Fibroblast of lung (primary cell): ENCODE measurements around the gene PUS3. TPM values are rescaled to one million over a fixed set of nuclear protein-coding genes. Genes with fewer than 3 reads are reported as not detected.
A peak's percentile ranks its signal among the peaks of the same experiment; 100 is the strongest.

Experiments used
- DNase-seq, 2 donors: peaks; one replicate each; pipeline versions ENCODE4 v3.0.0 to v3.0.0-alpha.2; 2010; ENCODE audit warnings: low read depth in 2 of 2
- H2AFZ ChIP-seq: 2 replicates; pipeline ENCODE4 v1.5.1; 2012; ENCODE audit warnings: low read length, control low read depth, inconsistent platforms
- H3K27ac ChIP-seq: 2 replicates; pipeline ENCODE4 v1.5.1; 2011; ENCODE audit warnings: low read length, control low read depth; ENCODE audit not compliant: insufficient read depth
- H3K27me3 ChIP-seq: 2 replicates; pipeline ENCODE4 v1.5.1; 2011; ENCODE audit warnings: mild to moderate bottlenecking, low read length; ENCODE audit not compliant: control insufficient read depth, insufficient read depth
- H3K36me3 ChIP-seq: 2 replicates; pipeline ENCODE4 v1.5.1; 2011; ENCODE audit warnings: low read length; ENCODE audit not compliant: control insufficient read depth, insufficient read depth
- H3K4me1 ChIP-seq: 2 replicates; pipeline ENCODE4 v1.5.1; 2011; ENCODE audit warnings: low read length; ENCODE audit not compliant: control insufficient read depth, insufficient read depth; ENCODE audit errors: extremely low read depth
- H3K4me2 ChIP-seq: 2 replicates; pipeline ENCODE4 v1.5.1; 2011; ENCODE audit warnings: low read length, control low read depth; ENCODE audit not compliant: insufficient read depth; ENCODE audit errors: extremely low read depth
- H3K4me3 ChIP-seq, 4 experiments: fragments of 200-600 bp in 1 of 4; sonication (generic) in 1 of 4; replicated peaks in 1 of 4; 2 replicates each; pipeline ENCODE4 v1.5.1; 2011 to 2016; ENCODE audit warnings: low read length in 4 of 4, low read depth in 3 of 4, mild to moderate bottlenecking in 3 of 4, control low read depth in 2 of 4, inconsistent platforms in 1 of 4, mixed read lengths in 1 of 4; ENCODE audit not compliant: insufficient read depth in 1 of 4; ENCODE audit errors: control extremely low read depth in 1 of 4
- H3K79me2 ChIP-seq: 2 replicates; pipeline ENCODE4 v1.5.1; 2012; ENCODE audit warnings: mild to moderate bottlenecking, low read length, inconsistent platforms; ENCODE audit not compliant: control insufficient read depth, insufficient read depth
- H3K9ac ChIP-seq: 2 replicates; pipeline ENCODE4 v1.5.1; 2011; ENCODE audit warnings: mild to moderate bottlenecking, low read length, control low read depth; ENCODE audit not compliant: insufficient read depth
- H3K9me3 ChIP-seq: 2 replicates; pipeline ENCODE4 v1.5.1; 2012; ENCODE audit warnings: low read depth, low read length; ENCODE audit not compliant: control insufficient read depth, insufficient read depth
- H4K20me1 ChIP-seq: 2 replicates; pipeline ENCODE4 v1.5.1; 2011; ENCODE audit warnings: low read length; ENCODE audit not compliant: control insufficient read depth, insufficient read depth; ENCODE audit errors: extremely low read depth
- CTCF ChIP-seq, 2 donors: IDR thresholded peaks in 1 of 2; conservative IDR thresholded peaks in 1 of 2; 1 replicate in 1 of 2; 2 replicates in 1 of 2; pipeline ENCODE4 v1.5.1; 2011 to 2012; ENCODE audit warnings: low read length in 2 of 2, control low read depth in 1 of 2, inconsistent platforms in 1 of 2, low read depth in 1 of 2, mild to moderate bottlenecking in 1 of 2
- EZH2 ChIP-seq: IDR thresholded peaks from 2 replicates; pipeline ENCODE4 v1.5.1; 2012; ENCODE audit warnings: low read length, control low read depth, mild to moderate bottlenecking; ENCODE audit errors: missing control alignments
- polyA plus RNA-seq, 2 donors: library from polyadenylated mRNA; depleted of rRNA in 1 of 2; stranded (reverse) in 1 of 2; unstranded in 1 of 2; fragments of >200 nt; gene quantifications; 2 replicates each; pipeline ENCODE4 v1.2.1, GENCODE V29; 2011 to 2012; ENCODE audit warnings: missing spikeins in 1 of 2
- total RNA-seq: library from RNA; depleted of rRNA; stranded (reverse); fragments of >200 nt; gene quantifications from 2 replicates; pipeline ENCODE4 v1.2.1, GENCODE V29; 2014

Gene PUS3
- total and polyA plus RNA-seq, 2 donors (not counting 1 experiment from before 2014, with no cell fraction given): 14.0 to 16.0 TPM

DNA sequence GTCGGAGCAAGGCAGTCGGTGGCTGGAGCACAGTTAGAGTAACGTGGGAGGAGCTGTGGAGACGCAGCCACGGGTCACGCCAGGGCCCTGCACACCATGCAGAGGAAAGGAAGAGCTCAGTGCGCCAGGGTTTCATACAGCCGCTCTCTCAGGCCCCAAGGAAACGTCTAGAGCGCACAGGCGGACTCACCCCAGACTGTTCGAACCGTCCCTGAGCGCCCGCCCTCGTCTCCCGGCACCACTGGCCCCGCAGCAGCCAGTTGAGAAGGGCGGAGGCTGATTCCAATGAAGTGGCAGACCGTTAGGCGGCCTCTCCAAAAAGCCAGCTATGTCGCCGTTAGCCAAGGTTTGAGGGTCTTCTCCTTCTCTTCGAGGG is 16.0 kb downstream of the PUS3 start:
- no peaks in the 10 kb centered on the region for H3K9me3 ChIP-seq
- DNase-seq: peak in 1 of 2 donors; percentile 10
- H3K79me2 ChIP-seq: peaks cover 27% of the 10 kb centered on the region
- H3K27me3 ChIP-seq: no peaks in the 10 kb centered on the region
- H3K4me3 ChIP-seq: peak overlapping the region; percentile 12 to 95 (median 60)
- H3K27ac ChIP-seq: peak overlapping the region; percentile 93
- peak overlapping the region; percentile 39 for H3K9ac ChIP-seq
- no peaks in the 10 kb centered on the region for H4K20me1 ChIP-seq
- peaks cover 2% of the 10 kb centered on the region for H3K36me3 ChIP-seq
- H2AFZ ChIP-seq: peak overlapping the region; percentile 76
- peak overlapping the region; percentile 76 for H3K4me2 ChIP-seq
- peaks cover 10% of the 10 kb centered on the region for H3K4me1 ChIP-seq
- no peak for TF ChIP-seq CTCF (conservative IDR thresholded peaks at IDR 0.05 in 1 of 2, IDR thresholded peaks at IDR 0.05 in 1 of 2; ENCODE audit: low read depth in 1 of 2, low read length in 2 of 2)
- TF ChIP-seq EZH2: no peak

DNA sequence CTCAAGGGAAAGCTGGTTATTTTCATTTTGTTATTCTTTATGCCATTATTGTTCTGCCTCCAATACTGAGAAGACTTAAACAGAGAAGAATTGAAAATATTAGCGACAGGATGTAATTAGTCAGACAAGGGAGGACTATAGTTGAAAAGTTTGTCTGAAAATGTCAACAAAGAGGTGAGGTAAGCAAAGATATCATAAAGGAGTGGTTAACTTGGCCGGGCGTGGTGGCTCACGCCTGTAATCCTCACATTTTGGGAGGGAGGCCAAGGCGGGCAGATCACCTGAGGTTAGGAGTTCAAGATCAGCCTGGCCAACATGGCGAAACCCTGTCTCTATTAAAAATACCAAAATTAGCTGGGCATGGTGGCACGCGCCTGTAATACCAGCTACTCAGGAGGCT is 19.6 kb downstream of the PUS3 start:
- no peaks in the 10 kb centered on the region for H3K79me2 ChIP-seq
- no peaks in the 10 kb centered on the region for H4K20me1 ChIP-seq
- DNase-seq: no peak
- H3K4me3 ChIP-seq: no peak overlapping the region
- no peaks in the 10 kb centered on the region for H3K27me3 ChIP-seq
- TF ChIP-seq CTCF (conservative IDR thresholded peaks at IDR 0.05 in 1 of 2, IDR thresholded peaks at IDR 0.05 in 1 of 2; ENCODE audit: low read depth in 1 of 2, low read length in 2 of 2) (no peak), EZH2 (no peak)
- H3K9me3 ChIP-seq: no peaks in the 10 kb centered on the region
- no peak overlapping the region for H3K27ac ChIP-seq
- no peaks in the 10 kb centered on the region for H3K36me3 ChIP-seq
- no peaks in the 10 kb centered on the region for H3K4me1 ChIP-seq
- H2AFZ ChIP-seq: no peak overlapping the region
- H3K4me2 ChIP-seq: no peak overlapping the region
- no peak overlapping the region for H3K9ac ChIP-seq

DNA sequence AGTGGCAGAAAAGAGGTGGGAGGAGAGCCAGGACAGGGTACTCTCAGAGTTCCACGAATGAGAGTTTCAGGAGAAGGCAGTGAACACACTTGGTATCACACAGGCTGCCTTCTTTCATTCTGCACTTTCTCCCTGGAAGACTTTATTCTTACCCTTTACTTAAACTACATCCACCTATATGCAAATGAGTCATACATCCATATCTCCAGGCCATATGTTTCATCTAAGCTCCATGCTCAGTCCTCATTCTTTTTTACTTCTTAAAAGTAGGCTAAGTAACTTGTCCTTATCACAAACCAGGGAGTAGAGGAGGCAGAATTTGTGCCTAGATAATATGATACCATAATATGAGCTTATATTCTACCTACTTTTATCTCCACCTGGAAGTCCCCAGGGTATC is 21.7 kb downstream of the PUS3 start:
- Histone ChIP-seq H3K4me2 (no peak overlapping the region), H3K79me2 (no peaks in the 10 kb centered on the region), H3K9me3 (no peaks in the 10 kb centered on the region), H3K4me1 (no peaks in the 10 kb centered on the region), H3K27ac (no peak overlapping the region), H3K4me3 (no peak overlapping the region), H3K36me3 (no peaks in the 10 kb centered on the region), H2AFZ (no peak overlapping the region), H4K20me1 (no peaks in the 10 kb centered on the region), H3K9ac (no peak overlapping the region), H3K27me3 (no peaks in the 10 kb centered on the region)
- no peak for DNase-seq
- no peak for TF ChIP-seq CTCF (conservative IDR thresholded peaks at IDR 0.05 in 1 of 2, IDR thresholded peaks at IDR 0.05 in 1 of 2; ENCODE audit: low read depth in 1 of 2, low read length in 2 of 2)
- no peak for TF ChIP-seq EZH2
